Panc1 (cell line): ENCODE measurements around the gene CATSPERD. TPM values are rescaled to one million over a fixed set of nuclear protein-coding genes. Genes with fewer than 3 reads are reported as not detected.

ENCODE experiments used
- ATAC-seq: fragments of 200-7000 bp; cut with Tn5 transposase; 2 replicates; pipeline ENCODE4 v1.9.1; 2020; ENCODE audit warnings: mild to moderate bottlenecking, moderate library complexity
- BruUV-seq: library from RNA; stranded (reverse); fragments of 400-500 nt; replicated peaks from 2 replicates; lab custom pipeline; 2021; lab: Mats Ljungman, UMichigan
- CTCF ChIA-PET: fragments of 300-600 bp; sonication (Branson Sonifier 250); formaldehyde crosslinking; loops from one replicate; lab custom pipeline; 2022; ENCODE audit warnings: antibody characterized with exemption; lab: Charles Lee
- POLR2A ChIA-PET: fragments of 300-600 bp; sonication (Branson Sonifier 250); formaldehyde crosslinking; loops from one replicate; lab custom pipeline; 2022; ENCODE audit warnings: antibody characterized with exemption; lab: Charles Lee
- DNase-seq: peaks from one replicate; pipeline ENCODE4 v3.0.0-alpha.2; 2010; ENCODE audit warnings: low read depth, low spot score
- H3K27ac ChIP-seq: 2 replicates; pipeline ENCODE4 v1.5.1; 2011; ENCODE audit warnings: mild to moderate bottlenecking, low read length, inconsistent platforms
- H3K27me3 ChIP-seq: fragments of 200-500 bp; sonication (Bioruptor generic); 2 replicates; pipeline ENCODE4 v1.6.0; 2014; ENCODE audit warnings: low read length, inconsistent platforms; ENCODE audit not compliant: control insufficient read depth, insufficient read depth
- H3K36me3 ChIP-seq: fragments of 200-500 bp; sonication (Bioruptor generic); 2 replicates; pipeline ENCODE4 v1.5.1; 2014; ENCODE audit warnings: inconsistent platforms, mild to moderate bottlenecking, low read length, moderate library complexity; ENCODE audit not compliant: control insufficient read depth, insufficient read depth
- H3K4me1 ChIP-seq: 2 replicates; pipeline ENCODE4 v1.5.1; 2011; ENCODE audit warnings: inconsistent platforms, mild to moderate bottlenecking, low read length, moderate library complexity; ENCODE audit not compliant: control insufficient read depth, insufficient read depth
- H3K4me3 ChIP-seq, 2 experiments: 2 replicates each; pipeline ENCODE4 v1.5.1; 2011 to 2012; ENCODE audit warnings: low read depth in 2 of 2, low read length in 2 of 2, mild to moderate bottlenecking in 2 of 2, inconsistent platforms in 1 of 2, moderate library complexity in 1 of 2
- H3K9me3 ChIP-seq: fragments of 200-500 bp; sonication (Bioruptor generic); 2 replicates; pipeline ENCODE4 v1.5.1; 2014; ENCODE audit warnings: low read depth, mild to moderate bottlenecking, inconsistent platforms, low read length, moderate library complexity; ENCODE audit not compliant: control insufficient read depth, insufficient read depth
- POLR2AphosphoS5 ChIP-seq: IDR thresholded peaks from 2 replicates; pipeline ENCODE4 v1.6.1; 2012; ENCODE audit warnings: mild to moderate bottlenecking, low read depth, low read length, moderate library complexity
- SIN3A ChIP-seq: IDR thresholded peaks from 2 replicates; pipeline ENCODE4 v1.6.1; 2012; ENCODE audit warnings: low read depth, mild to moderate bottlenecking, low read length, moderate library complexity, borderline replicate concordance; ENCODE audit not compliant: insufficient read depth
- TCF7L2 ChIP-seq: IDR thresholded peaks from 2 replicates; pipeline ENCODE4 v1.6.1; 2011; ENCODE audit warnings: mild to moderate bottlenecking, low read depth, low read length, inconsistent platforms
- in situ Hi-C: cut with HindIII; loops from 2 replicates; pipeline ENCODE4 v1.10.0; 2016; ENCODE audit warnings: low sequenced_read_pairs, low pct_unique_long_range_greater_than_20kb
- intact Hi-C: fragments of 100-400 bp; cut with micrococcal nuclease; formaldehyde crosslinking; loops from one replicate; pipeline ENCODE4 v1.10.0; 2022; ENCODE audit not compliant: unreplicated experiment
- total RNA-seq: library from RNA; stranded (reverse); gene quantifications from one replicate; pipeline ENCODE4 v1.2.1, GENCODE V29; 2021; ENCODE audit not compliant: unreplicated experiment
- TF ChIP-seq, protein P1 (sequence below), 2 experiments: IDR thresholded peaks; 2 replicates each; pipeline ENCODE4 v1.6.1; 2011 to 2012; ENCODE audit warnings: low read depth in 2 of 2, control low read depth in 1 of 2, low read length in 1 of 2, mild to moderate bottlenecking in 1 of 2, moderate library complexity in 1 of 2; ENCODE audit not compliant: insufficient read depth in 1 of 2
- TF ChIP-seq, protein P2 (sequence below): fragments of 450-650 bp; IDR thresholded peaks from 2 replicates; pipeline ENCODE4 v1.5.1; 2017; ENCODE audit warnings: mild to moderate bottlenecking

CATSPERD gene
- total RNA-seq, 1 experiment from 2014 or later: 0.08 TPM

- DNase-seq (no peak), ATAC-seq (no peak)
- Histone ChIP-seq H3K9me3 (no peaks in the 10 kb centered on the region), H3K4me1 (no peaks in the 10 kb centered on the region), H3K36me3 (peaks cover 5% of the 10 kb centered on the region; the same call in 1 of the 2 replicates), H3K4me3 (peak overlapping the region; percentile 72 to 96), H3K27ac (peak overlapping the region; percentile 94), H3K27me3 (no peaks in the 10 kb centered on the region)
- no peak for TF ChIP-seq TCF7L2
- intact Hi-C loops (no loop called here), in situ Hi-C loops (no loop called here)
- BruUV-seq: TSS peak; percentile 89
- ChIA-PET CTCF (no interaction called here), POLR2A (no interaction called here)
These were observed 41.0 kb upstream of the CATSPERD start for GRCh38 chr19:5679289-5680083.

- Histone ChIP-seq H3K9me3 (no peaks in the 10 kb centered on the region), H3K4me1 (no peaks in the 10 kb centered on the region), H3K27me3 (no peaks in the 10 kb centered on the region), H3K4me3 (peak overlapping the region; percentile 72 to 96), H3K36me3 (peaks cover 5% of the 10 kb centered on the region; the same call in 1 of the 2 replicates), H3K27ac (peak overlapping the region; percentile 94)
- BruUV-seq: no TSS peak
- in situ Hi-C loops: no loop called here
- POLR2A ChIA-PET: no interaction called here
- DNase-seq (no peak), ATAC-seq (peak; percentile 8; the same call in 1 of the 2 replicates)
- CTCF ChIA-PET: no interaction called here
- TF ChIP-seq TCF7L2: no peak
- TF ChIP-seq, protein P1, sequence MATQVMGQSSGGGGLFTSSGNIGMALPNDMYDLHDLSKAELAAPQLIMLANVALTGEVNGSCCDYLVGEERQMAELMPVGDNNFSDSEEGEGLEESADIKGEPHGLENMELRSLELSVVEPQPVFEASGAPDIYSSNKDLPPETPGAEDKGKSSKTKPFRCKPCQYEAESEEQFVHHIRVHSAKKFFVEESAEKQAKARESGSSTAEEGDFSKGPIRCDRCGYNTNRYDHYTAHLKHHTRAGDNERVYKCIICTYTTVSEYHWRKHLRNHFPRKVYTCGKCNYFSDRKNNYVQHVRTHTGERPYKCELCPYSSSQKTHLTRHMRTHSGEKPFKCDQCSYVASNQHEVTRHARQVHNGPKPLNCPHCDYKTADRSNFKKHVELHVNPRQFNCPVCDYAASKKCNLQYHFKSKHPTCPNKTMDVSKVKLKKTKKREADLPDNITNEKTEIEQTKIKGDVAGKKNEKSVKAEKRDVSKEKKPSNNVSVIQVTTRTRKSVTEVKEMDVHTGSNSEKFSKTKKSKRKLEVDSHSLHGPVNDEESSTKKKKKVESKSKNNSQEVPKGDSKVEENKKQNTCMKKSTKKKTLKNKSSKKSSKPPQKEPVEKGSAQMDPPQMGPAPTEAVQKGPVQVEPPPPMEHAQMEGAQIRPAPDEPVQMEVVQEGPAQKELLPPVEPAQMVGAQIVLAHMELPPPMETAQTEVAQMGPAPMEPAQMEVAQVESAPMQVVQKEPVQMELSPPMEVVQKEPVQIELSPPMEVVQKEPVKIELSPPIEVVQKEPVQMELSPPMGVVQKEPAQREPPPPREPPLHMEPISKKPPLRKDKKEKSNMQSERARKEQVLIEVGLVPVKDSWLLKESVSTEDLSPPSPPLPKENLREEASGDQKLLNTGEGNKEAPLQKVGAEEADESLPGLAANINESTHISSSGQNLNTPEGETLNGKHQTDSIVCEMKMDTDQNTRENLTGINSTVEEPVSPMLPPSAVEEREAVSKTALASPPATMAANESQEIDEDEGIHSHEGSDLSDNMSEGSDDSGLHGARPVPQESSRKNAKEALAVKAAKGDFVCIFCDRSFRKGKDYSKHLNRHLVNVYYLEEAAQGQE (IDR thresholded peaks at IDR 0.05; ENCODE audit: insufficient read depth in 1 of 2, low read depth in 2 of 2, low read length in 1 of 2): no peak
- TF ChIP-seq, protein P2, sequence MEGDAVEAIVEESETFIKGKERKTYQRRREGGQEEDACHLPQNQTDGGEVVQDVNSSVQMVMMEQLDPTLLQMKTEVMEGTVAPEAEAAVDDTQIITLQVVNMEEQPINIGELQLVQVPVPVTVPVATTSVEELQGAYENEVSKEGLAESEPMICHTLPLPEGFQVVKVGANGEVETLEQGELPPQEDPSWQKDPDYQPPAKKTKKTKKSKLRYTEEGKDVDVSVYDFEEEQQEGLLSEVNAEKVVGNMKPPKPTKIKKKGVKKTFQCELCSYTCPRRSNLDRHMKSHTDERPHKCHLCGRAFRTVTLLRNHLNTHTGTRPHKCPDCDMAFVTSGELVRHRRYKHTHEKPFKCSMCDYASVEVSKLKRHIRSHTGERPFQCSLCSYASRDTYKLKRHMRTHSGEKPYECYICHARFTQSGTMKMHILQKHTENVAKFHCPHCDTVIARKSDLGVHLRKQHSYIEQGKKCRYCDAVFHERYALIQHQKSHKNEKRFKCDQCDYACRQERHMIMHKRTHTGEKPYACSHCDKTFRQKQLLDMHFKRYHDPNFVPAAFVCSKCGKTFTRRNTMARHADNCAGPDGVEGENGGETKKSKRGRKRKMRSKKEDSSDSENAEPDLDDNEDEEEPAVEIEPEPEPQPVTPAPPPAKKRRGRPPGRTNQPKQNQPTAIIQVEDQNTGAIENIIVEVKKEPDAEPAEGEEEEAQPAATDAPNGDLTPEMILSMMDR: no peak
- no peak for TF ChIP-seq SIN3A
- no peak for TF ChIP-seq POLR2AphosphoS5
- intact Hi-C loops: no loop called here
These were observed 40.4 kb upstream of the CATSPERD start for GRCh38 chr19:5680084-5680436.
